Spleen (tissue), 11 donors: ENCODE results near the gene RAB43. TPM values are rescaled to one million over a fixed set of nuclear protein-coding genes. Genes with fewer than 3 reads are reported as not detected.

Experiments used
- DNase-seq: peaks from one replicate; pipeline ENCODE4 v3.0.0-alpha.2; 2020
- H3K27ac ChIP-seq, 8 donors: fragments of 200-600 bp; sonication (generic) in 7 of 8; 1 replicate in 4 of 8; 2 replicates in 4 of 8; pipeline versions ENCODE4 v1.5.0 to v1.8.0; 2016 to 2021; ENCODE audit warnings: inconsistent platforms in 4 of 8, mild to moderate bottlenecking in 4 of 8, moderate library complexity in 1 of 8
- H3K27me3 ChIP-seq, 7 donors: fragments of 200-600 bp; sonication (generic) in 6 of 7; replicated peaks in 1 of 7; 1 replicate in 4 of 7; 2 replicates in 3 of 7; pipeline versions ENCODE4 v1.5.0 to v1.8.0; 2016 to 2021; ENCODE audit warnings: inconsistent platforms in 3 of 7, mild to moderate bottlenecking in 1 of 7
- H3K36me3 ChIP-seq, 6 donors: fragments of 200-600 bp; sonication (generic) in 5 of 6; 1 replicate in 4 of 6; 2 replicates in 2 of 6; pipeline versions ENCODE4 v1.5.0 to v1.8.0; 2016 to 2021; ENCODE audit warnings: inconsistent platforms in 2 of 6
- H3K4me1 ChIP-seq, 6 donors: fragments of 200-600 bp; sonication (generic) in 5 of 6; 1 replicate in 3 of 6; 2 replicates in 3 of 6; pipeline versions ENCODE4 v1.5.0 to v1.8.0; 2016 to 2021; ENCODE audit warnings: inconsistent platforms in 3 of 6
- H3K4me3 ChIP-seq, 8 donors: fragments of 200-600 bp; sonication (generic) in 7 of 8; 1 replicate in 4 of 8; 2 replicates in 4 of 8; pipeline versions ENCODE4 v1.5.0 to v1.8.0; 2016 to 2021; ENCODE audit warnings: inconsistent platforms in 4 of 8, mild to moderate bottlenecking in 4 of 8, moderate library complexity in 2 of 8
- H3K9me3 ChIP-seq, 8 donors: fragments of 200-600 bp; sonication (generic) in 7 of 8; 1 replicate in 4 of 8; 2 replicates in 4 of 8; pipeline versions ENCODE4 v1.5.0 to v1.8.0; 2016 to 2021; ENCODE audit warnings: inconsistent platforms in 4 of 8
- CTCF ChIP-seq, 11 experiments: fragments of 200-600 bp in 7 of 11; fragments of 450-650 bp in 4 of 11; sonication (generic) in 4 of 11; IDR thresholded peaks in 8 of 11; conservative IDR thresholded peaks in 3 of 11; 1 replicate in 7 of 11; 2 replicates in 4 of 11; pipeline versions ENCODE4 v1.4.0 to v1.8.0; 2016 to 2021; ENCODE audit warnings: antibody characterized with exemption in 11 of 11, inconsistent platforms in 4 of 11, mild to moderate bottlenecking in 1 of 11
- POLR2A ChIP-seq, 3 donors: fragments of 450-650 bp; IDR thresholded peaks; one replicate each; pipeline ENCODE4 v1.5.1; 2017; ENCODE audit warnings: antibody characterized with exemption in 3 of 3, mild to moderate bottlenecking in 1 of 3
- POLR2AphosphoS5 ChIP-seq, 3 donors: sonication (generic); formaldehyde crosslinking; IDR thresholded peaks; one replicate each; pipeline ENCODE4 v1.5.1; 2017; ENCODE audit warnings: antibody characterized with exemption in 3 of 3
- WGBS, 5 donors: extraction: QIAGEN DNeasy Blood & Tissue Kit in 3 of 5; methylation state at CpG; one replicate each; pipeline versions ENCODE4 v1.1.5 to v1.1.7; 2013 to 2018; 5-methylcytosine and 5-hydroxymethylcytosine counted together
- intact Hi-C: fragments of 100-400 bp; cut with DNase I; formaldehyde crosslinking; loops from one replicate; pipeline ENCODE4 v1.15.0; 2023; ENCODE audit warnings: low total_unique reads
- polyA plus RNA-seq, 3 donors: library from polyadenylated mRNA; stranded (reverse); fragments of 200-250 nt; gene quantifications; one replicate each; pipeline ENCODE4 v1.2.1, GENCODE V29; 2013
- total RNA-seq, 7 donors: library from RNA; depleted of rRNA in 3 of 7; stranded (reverse); fragments of >200 nt in 3 of 7; fragmentation: NEBNext Ultra II Directional in 4 of 7; extraction: Animal tissue kit (Norgen Biotek cat#: 25700) in 4 of 7; gene quantifications; one replicate each; pipeline versions ENCODE4 v1.1.0 to v1.2.1, GENCODE V29; 2016 to 2021
- donor health status: healthy with polysubstance abuse.
- donor health status: DM: no; HTN: no; CAD: no; lungs with moderate emphysema.
- donor health status: DM: no; HTN: no; CAD: no.
- donor health status: Bipolar disorder and iron deficiency.
- donor health status: healthy.
- donor health status: DM: no; HTN: no; CAD: no.
- donor health status: DM: yes; HTN: yes; CAD: no.

The RAB43 gene
- total and polyA plus RNA-seq, 10 donors: 3.1 to 49.6 (median 29.7) TPM

- H3K4me1 ChIP-seq: peaks cover 0 to 30% (median 14%) of the 10 kb centered on the region in 6 donors
- intact Hi-C loops: no loop called here
- H3K4me3 ChIP-seq: no peak overlapping the region
- no peak overlapping the region for H3K27ac ChIP-seq
- H3K27me3 ChIP-seq: peaks cover 0 to 18% (median 0%) of the 10 kb centered on the region in 7 donors
- H3K9me3 ChIP-seq: no peaks in the 10 kb centered on the region
- DNase-seq: peak; percentile 45
- no peak for TF ChIP-seq CTCF (IDR thresholded peaks at IDR 0.05 in 8 of 11, conservative IDR thresholded peaks at IDR 0.05 in 3 of 11)
- no peak for TF ChIP-seq POLR2A (IDR thresholded peaks at IDR 0.05)
- TF ChIP-seq POLR2AphosphoS5 (IDR thresholded peaks at IDR 0.05): no peak
- 48 to 68% (median 60%) methylated on average over 4 of the region's 4 CpGs for WGBS, 5 donors
- no peaks in the 10 kb centered on the region for H3K36me3 ChIP-seq
Measured at GRCh38 chr3:129058441-129059200, 63.0 kb downstream of the RAB43 start.

DNA sequence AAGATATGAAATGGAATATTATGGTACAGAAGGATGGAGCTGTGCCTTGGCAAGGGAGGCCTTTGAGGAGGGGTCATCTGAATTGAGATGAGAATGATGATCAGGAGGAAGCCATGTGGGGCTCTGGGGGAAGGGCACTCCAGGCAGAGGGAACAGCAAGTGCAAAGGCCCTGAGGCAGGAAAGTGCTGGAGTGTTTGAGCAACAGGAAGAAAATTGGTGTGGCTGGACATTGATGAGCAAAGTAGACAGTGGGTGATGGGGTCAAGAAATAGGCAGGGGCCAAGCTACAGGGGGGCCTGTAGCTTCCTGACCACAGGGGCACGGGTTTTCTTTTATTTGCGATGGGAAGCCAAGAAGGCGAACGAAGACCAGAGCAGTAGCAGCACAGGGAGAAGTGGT, 64.4 kb downstream of the RAB43 start:
- intact Hi-C loops: no loop called here
- H3K9me3 ChIP-seq: no peaks in the 10 kb centered on the region
- TF ChIP-seq POLR2A (IDR thresholded peaks at IDR 0.05) (no peak), CTCF (IDR thresholded peaks at IDR 0.05 in 8 of 11, conservative IDR thresholded peaks at IDR 0.05 in 3 of 11) (no peak), POLR2AphosphoS5 (IDR thresholded peaks at IDR 0.05) (no peak)
- H3K4me3 ChIP-seq: no peak overlapping the region
- H3K27me3 ChIP-seq: peaks cover 0 to 18% (median 0%) of the 10 kb centered on the region in 7 donors
- 88 to 94% (median 90%) methylated on average over 4 of the region's 4 CpGs for whole genome bisulfite sequencing, 5 donors
- peak; percentile 4 for DNase-seq
- H3K4me1 ChIP-seq: peaks cover 5 to 43% (median 24%) of the 10 kb centered on the region in 6 donors
- H3K36me3 ChIP-seq: no peaks in the 10 kb centered on the region
- H3K27ac ChIP-seq: no peak overlapping the region

DNA sequence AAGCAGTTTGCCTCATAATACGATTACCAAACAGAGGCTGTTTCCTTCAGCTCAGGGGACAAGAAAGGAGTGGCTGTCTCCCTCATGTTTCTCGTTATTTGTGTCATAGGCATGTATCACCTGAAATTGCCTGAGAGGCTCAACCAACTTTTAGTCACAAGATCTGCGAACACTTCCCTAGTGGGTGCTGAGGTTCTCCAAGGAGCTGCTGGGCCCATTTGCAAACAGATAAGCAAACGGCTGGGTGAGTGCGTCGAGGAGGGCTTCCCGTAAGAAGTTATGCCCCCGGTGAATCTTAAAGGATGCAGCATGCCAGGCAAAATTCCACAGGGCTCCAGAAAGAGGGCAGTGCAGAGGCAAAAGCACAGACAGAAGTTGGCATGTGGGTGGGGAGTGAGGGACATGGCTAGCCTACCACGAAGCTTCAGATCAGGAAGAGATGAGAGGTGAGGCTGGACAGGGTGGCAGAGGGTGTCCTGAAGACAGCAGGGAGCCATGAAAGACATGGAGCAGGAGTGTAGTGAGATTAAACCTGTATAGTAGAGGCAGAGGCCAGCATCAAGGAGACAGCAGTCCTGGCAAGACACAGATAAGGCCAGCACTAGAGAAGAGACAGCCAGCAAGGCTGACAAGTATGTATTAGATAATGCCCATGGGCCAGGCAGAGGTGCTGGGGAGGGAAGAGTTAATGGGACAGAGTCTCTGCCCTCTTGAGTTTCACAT, 65.0 kb downstream of the RAB43 start:
- 75 to 85% (median 76%) methylated on average over 9 of the region's 9 CpGs for WGBS, 5 donors
- H3K36me3 ChIP-seq: no peaks in the 10 kb centered on the region
- intact Hi-C loops: no loop called here
- H3K9me3 ChIP-seq: no peaks in the 10 kb centered on the region
- H3K4me3 ChIP-seq: no peak overlapping the region
- no peak overlapping the region for H3K27ac ChIP-seq
- TF ChIP-seq POLR2A (IDR thresholded peaks at IDR 0.05) (no peak), POLR2AphosphoS5 (IDR thresholded peaks at IDR 0.05) (no peak), CTCF (IDR thresholded peaks at IDR 0.05 in 8 of 11, conservative IDR thresholded peaks at IDR 0.05 in 3 of 11) (no peak)
- DNase-seq: peak; percentile 22
- peaks cover 5 to 43% (median 24%) of the 10 kb centered on the region in 6 donors for H3K4me1 ChIP-seq
- peaks cover 0 to 18% (median 0%) of the 10 kb centered on the region in 7 donors for H3K27me3 ChIP-seq

- TF ChIP-seq POLR2A (IDR thresholded peaks at IDR 0.05) (no peak), POLR2AphosphoS5 (IDR thresholded peaks at IDR 0.05) (no peak), CTCF (IDR thresholded peaks at IDR 0.05 in 8 of 11, conservative IDR thresholded peaks at IDR 0.05 in 3 of 11) (no peak)
- intact Hi-C loops: no loop called here
- H3K4me3 ChIP-seq: no peak overlapping the region
- H3K9me3 ChIP-seq: no peaks in the 10 kb centered on the region
- H3K36me3 ChIP-seq: no peaks in the 10 kb centered on the region
- H3K4me1 ChIP-seq: peaks cover 5 to 30% (median 15%) of the 10 kb centered on the region in 6 donors
- H3K27me3 ChIP-seq: peaks cover 0 to 6% (median 0%) of the 10 kb centered on the region in 7 donors
- WGBS, 5 donors: 60 to 93% (median 90%) methylated on average over 3 of the region's 3 CpGs
- DNase-seq: peak; percentile 5
- H3K27ac ChIP-seq: peak overlapping the region in 2 of 8 donors; percentile 22 to 61
Measured at GRCh38 chr3:129054605-129055104, 66.9 kb downstream of the RAB43 start.
